HepG2 (cell line): Measurements from ENCODE around the gene BICDL1. TPM values are rescaled to one million over a fixed set of nuclear protein-coding genes. Genes with fewer than 3 reads are reported as not detected.

Experiments
- CHCHD3 ChIP-seq: sonication (generic); formaldehyde crosslinking; IDR thresholded peaks from 2 replicates; pipeline ENCODE4 v1.8.0; 2022; ENCODE audit warnings: mild to moderate bottlenecking, missing genetic modification reagents, moderate library complexity
- DNMT1 ChIP-seq: sonication (generic); formaldehyde crosslinking; IDR thresholded peaks from 2 replicates; pipeline ENCODE4 v1.5.1; 2020; ENCODE audit warnings: mild to moderate bottlenecking, missing genetic modification reagents
- FOXJ3 ChIP-seq: sonication (generic); formaldehyde crosslinking; IDR thresholded peaks from 2 replicates; pipeline ENCODE4 v1.4.0; 2020; ENCODE audit warnings: missing genetic modification reagents, mild to moderate bottlenecking, borderline replicate concordance
- FOXP1 ChIP-seq, 2 experiments: fragments of 450-650 bp in 1 of 2; IDR thresholded peaks; 2 replicates each; pipeline ENCODE4 v1.6.1; 2017 to 2018; ENCODE audit warnings: antibody characterized with exemption in 1 of 2
- HNRNPK ChIP-seq: fragments of 200-400 bp; formaldehyde crosslinking; IDR thresholded peaks from 2 replicates; pipeline ENCODE4 v1.6.1; 2018; ENCODE audit warnings: low read length, low read depth, moderate library complexity, mild to moderate bottlenecking; ENCODE audit not compliant: poor library complexity, severe bottlenecking
- NFAT5 ChIP-seq: sonication (generic); formaldehyde crosslinking; IDR thresholded peaks from 2 replicates; pipeline ENCODE4 v1.4.0; 2020; ENCODE audit warnings: missing genetic modification reagents
- NKX3-1 ChIP-seq: sonication (generic); formaldehyde crosslinking; IDR thresholded peaks from 2 replicates; pipeline ENCODE4 v1.5.0; 2020; ENCODE audit warnings: missing genetic modification reagents
- NR2F2 ChIP-seq: IDR thresholded peaks from 2 replicates; pipeline ENCODE4 v1.6.1; 2012; ENCODE audit warnings: low read depth, inconsistent platforms, borderline replicate concordance
- PAX8 ChIP-seq: sonication (generic); formaldehyde crosslinking; IDR thresholded peaks from 2 replicates; pipeline ENCODE4 v1.8.0; 2022; ENCODE audit warnings: mild to moderate bottlenecking, missing genetic modification reagents, borderline replicate concordance
- SOX13 ChIP-seq, 3 experiments: fragments of 450-650 bp in 1 of 3; sonication (generic) in 1 of 3; formaldehyde crosslinking in 1 of 3; IDR thresholded peaks in 2 of 3; conservative IDR thresholded peaks in 1 of 3; 2 replicates each; pipeline versions ENCODE4 v1.5.0 to v1.6.1; 2016 to 2020; ENCODE audit warnings: antibody characterized with exemption in 1 of 3, mild to moderate bottlenecking in 1 of 3, missing compliant biosample characterization in 1 of 3, missing genetic modification reagents in 1 of 3, moderate library complexity in 1 of 3
- TEAD2 ChIP-seq: sonication (generic); formaldehyde crosslinking; IDR thresholded peaks from 2 replicates; pipeline ENCODE4 v1.9.0; 2021; ENCODE audit warnings: missing genetic modification reagents
- TSC22D2 ChIP-seq: sonication (generic); formaldehyde crosslinking; IDR thresholded peaks from 2 replicates; pipeline ENCODE4 v1.5.1; 2020; ENCODE audit warnings: missing genetic modification reagents, mild to moderate bottlenecking, borderline replicate concordance
- XRCC5 ChIP-seq: fragments of 200-400 bp; formaldehyde crosslinking; optimal IDR thresholded peaks from 2 replicates; pipeline ENCODE3; 2017; ENCODE audit warnings: mild to moderate bottlenecking, low read length
- ZFP36L1 ChIP-seq: sonication (generic); formaldehyde crosslinking; IDR thresholded peaks from 2 replicates; pipeline ENCODE4 v1.8.0; 2022; ENCODE audit warnings: mild to moderate bottlenecking, missing genetic modification reagents, moderate library complexity
- ZNF234 ChIP-seq: sonication (generic); formaldehyde crosslinking; conservative IDR thresholded peaks from 2 replicates; pipeline ENCODE4 v1.5.1; 2020; ENCODE audit warnings: mild to moderate bottlenecking, missing genetic modification reagents
- ZNF33A ChIP-seq: sonication (generic); formaldehyde crosslinking; IDR thresholded peaks from 2 replicates; pipeline ENCODE4 v1.5.1; 2020; ENCODE audit warnings: missing genetic modification reagents, mild to moderate bottlenecking, moderate library complexity, borderline replicate concordance
- ZNF558 ChIP-seq: sonication (generic); formaldehyde crosslinking; IDR thresholded peaks from 2 replicates; pipeline ENCODE4 v1.9.0; 2022; ENCODE audit warnings: mild to moderate bottlenecking, missing genetic modification reagents, borderline replicate concordance
- polyA plus RNA-seq, 8 experiments: library from polyadenylated mRNA; depleted of rRNA in 3 of 8; stranded (reverse) in 7 of 8; unstranded in 1 of 8; fragments of >200 nt; fragmentation: Illumina TruSeq in 4 of 8; extraction: Trizol in 4 of 8; gene quantifications; 2 replicates each; pipeline versions ENCODE4 v1.2.1 to v1.2.3, GENCODE V29; 2011 to 2016; ENCODE audit warnings: low read depth in 4 of 8, missing spikeins in 1 of 8, mixed read lengths in 1 of 8; ENCODE audit not compliant: insufficient read depth in 1 of 8
- total RNA-seq, 5 experiments: library from RNA; depleted of rRNA; stranded (reverse); fragments of >200 nt; fragmentation: Illumina TruSeq; extraction: Trizol; gene quantifications; 2 replicates each; pipeline ENCODE4 v1.2.3, GENCODE V29; 2016; ENCODE audit warnings: low read depth in 1 of 5
- TF ChIP-seq, protein P1 (sequence below): sonication (generic); formaldehyde crosslinking; IDR thresholded peaks from 2 replicates; pipeline ENCODE4 v1.4.0; 2020; ENCODE audit warnings: mild to moderate bottlenecking, missing genetic modification reagents
- TF ChIP-seq, protein P2 (sequence below): sonication (generic); formaldehyde crosslinking; IDR thresholded peaks from 2 replicates; pipeline ENCODE4 v1.9.0; 2021; ENCODE audit warnings: missing genetic modification reagents, mild to moderate bottlenecking, borderline replicate concordance

BICDL1 gene
- total and polyA plus RNA-seq, 2 of the 13 experiments (the other 11 are each of a cell fraction or from before 2014, with no cell fraction given), result 3.6 to 9.7 TPM

GRCh38 chr12:120116792-120117651 lies 128.0 kb downstream of the BICDL1 start (continued):
- TF ChIP-seq FOXJ3 (CRISPR knock-in tag) (no peak), TEAD2 (no peak), ZNF558 (CRISPR knock-in tag) (peak; percentile 92; the same call in 1 of the 2 replicates), SOX13 (IDR thresholded peaks at IDR 0.05) (no peak), SOX13 (CRISPR knock-in tag; conservative IDR thresholded peaks at IDR 0.05 in 1 of 2, IDR thresholded peaks at IDR 0.05 in 1 of 2) (0 out of 4 replicates have a peak, but pooled peaks of 1 of the 2 experiments have one; percentile 4), NFAT5 (CRISPR knock-in tag) (0 out of 2 replicates have a peak, but pooled peaks have one; percentile 90), CHCHD3 (CRISPR knock-in tag) (no peak), NKX3-1 (no peak; the same call in none of the 2 replicates), ZNF234 (CRISPR knock-in tag) (0 out of 2 replicates have a peak, but pooled peaks have one; percentile 43), DNMT1 (CRISPR knock-in tag) (no peak; the same call in 1 of the 2 replicates), XRCC5 (peak; percentile 82), TSC22D2 (CRISPR knock-in tag) (no peak), FOXP1 (IDR thresholded peaks at IDR 0.05) (no peak), FOXP1 (CRISPR knock-in tag; IDR thresholded peaks at IDR 0.05) (no peak), ZNF33A (CRISPR knock-in tag) (no peak), HNRNPK (peak; percentile 39), NR2F2 (no peak), PAX8 (CRISPR knock-in tag) (0 out of 2 replicates have a peak, but pooled peaks have one; percentile 60), ZFP36L1 (CRISPR knock-in tag) (peak; percentile 82)
- TF ChIP-seq, protein P1, sequence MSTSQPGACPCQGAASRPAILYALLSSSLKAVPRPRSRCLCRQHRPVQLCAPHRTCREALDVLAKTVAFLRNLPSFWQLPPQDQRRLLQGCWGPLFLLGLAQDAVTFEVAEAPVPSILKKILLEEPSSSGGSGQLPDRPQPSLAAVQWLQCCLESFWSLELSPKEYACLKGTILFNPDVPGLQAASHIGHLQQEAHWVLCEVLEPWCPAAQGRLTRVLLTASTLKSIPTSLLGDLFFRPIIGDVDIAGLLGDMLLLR (CRISPR knock-in tag), result peak; percentile 93
- TF ChIP-seq, protein P2, sequence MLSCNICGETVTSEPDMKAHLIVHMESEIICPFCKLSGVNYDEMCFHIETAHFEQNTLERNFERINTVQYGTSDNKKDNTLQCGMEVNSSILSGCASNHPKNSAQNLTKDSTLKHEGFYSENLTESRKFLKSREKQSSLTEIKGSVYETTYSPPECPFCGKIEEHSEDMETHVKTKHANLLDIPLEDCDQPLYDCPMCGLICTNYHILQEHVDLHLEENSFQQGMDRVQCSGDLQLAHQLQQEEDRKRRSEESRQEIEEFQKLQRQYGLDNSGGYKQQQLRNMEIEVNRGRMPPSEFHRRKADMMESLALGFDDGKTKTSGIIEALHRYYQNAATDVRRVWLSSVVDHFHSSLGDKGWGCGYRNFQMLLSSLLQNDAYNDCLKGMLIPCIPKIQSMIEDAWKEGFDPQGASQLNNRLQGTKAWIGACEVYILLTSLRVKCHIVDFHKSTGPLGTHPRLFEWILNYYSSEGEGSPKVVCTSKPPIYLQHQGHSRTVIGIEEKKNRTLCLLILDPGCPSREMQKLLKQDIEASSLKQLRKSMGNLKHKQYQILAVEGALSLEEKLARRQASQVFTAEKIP (CRISPR knock-in tag), result no peak
